Stimulated activated CD4-positive, alpha-beta T cell treated with anti-CD3 and anti-CD28 coated beads, TNF-alpha, amount 100 ng/mL, for 48 hours (primary cell): ENCODE results near the gene NDUFC2.
"Not testable (repeated sequence)": the region's sequence is repeated elsewhere in the genome, so short reads cannot be mapped to it uniquely, and the experiment has no call there.

ENCODE experiments used
- DNase-seq, 3 donors: peaks; one replicate each; pipeline ENCODE4 v3.0.0-alpha.2; 2020; ENCODE audit warnings: low read depth in 3 of 3

Gene NDUFC2

GRCh38 chr11:78079232-78080083, at the start of gene NDUFC2:
Gene NDUFC2, minus strand, starts transcription at chr11:78079862. Its CDS starts 118 bp downstream, at chr11:78079744.
- DNase-seq = peak; percentile 42 to 68 (median 47)

GRCh38 chr11:78127403-78127802, 47.7 kb upstream of the NDUFC2 start:
- no peak for DNase-seq

- no peak for DNase-seq
Observed at GRCh38 chr11:78112582-78113275, 33.1 kb upstream of the NDUFC2 start.

- DNase-seq = no peak
Observed at GRCh38 chr11:78111298-78111697, 31.6 kb upstream of the NDUFC2 start.

- DNase-seq = no peak
Observed at GRCh38 chr11:78110830-78111229, 31.2 kb upstream of the NDUFC2 start.

GRCh38 chr11:78110351-78110750, 30.7 kb upstream of the NDUFC2 start:
- DNase-seq = no peak

- no peak for DNase-seq
Observed at GRCh38 chr11:78109081-78110015, 29.7 kb upstream of the NDUFC2 start.

GRCh38 chr11:78100676-78101472, 21.2 kb upstream of the NDUFC2 start:
- DNase-seq = no peak

GRCh38 chr11:78100261-78100660, 20.6 kb upstream of the NDUFC2 start:
- DNase-seq = no peak

- DNase-seq = no peak
Observed at GRCh38 chr11:78099666-78100065, 20.0 kb upstream of the NDUFC2 start.

- DNase-seq = no peak
Observed at GRCh38 chr11:78097666-78098385, 18.2 kb upstream of the NDUFC2 start.

- peak in 1 of 3 donors; percentile 9 for DNase-seq
Observed at GRCh38 chr11:78094250-78094649, 14.6 kb upstream of the NDUFC2 start.

GRCh38 chr11:78086521-78087074, 6.9 kb upstream of the NDUFC2 start:
- DNase-seq = not testable (repeated sequence)

- no peak for DNase-seq
Observed at GRCh38 chr11:78085972-78086371, 6.3 kb upstream of the NDUFC2 start.

- DNase-seq = not testable (repeated sequence)
Observed at GRCh38 chr11:78084506-78084905, 4.8 kb upstream of the NDUFC2 start.

- no peak for DNase-seq
Observed at GRCh38 chr11:78083021-78083420, 3.4 kb upstream of the NDUFC2 start.

- DNase-seq = no peak
Observed at GRCh38 chr11:78082146-78082545, 2.5 kb upstream of the NDUFC2 start.

- no peak for DNase-seq
Observed at GRCh38 chr11:78081583-78081982, 1.9 kb upstream of the NDUFC2 start.

GRCh38 chr11:78080818-78081495, 1.3 kb upstream of the NDUFC2 start:
- DNase-seq = no peak
